Breast epithelium (tissue), 3 donors: Measurements from ENCODE around the gene PTPRF.

ENCODE experiments used
- POLR2A ChIP-seq: fragments of 450-650 bp; IDR thresholded peaks from one replicate; pipeline ENCODE4 v1.6.1; 2016; ENCODE audit warnings: antibody characterized with exemption, mild to moderate bottlenecking, moderate library complexity
- POLR2AphosphoS5 ChIP-seq, 3 donors: sonication (generic); formaldehyde crosslinking; IDR thresholded peaks; one replicate each; pipeline ENCODE4 v1.6.1; 2017; ENCODE audit warnings: antibody characterized with exemption in 3 of 3
- TF ChIP-seq, protein P1 (sequence below), 3 donors: fragments of 450-650 bp; IDR thresholded peaks; one replicate each; pipeline ENCODE4 v1.5.1; 2016 to 2017; ENCODE audit warnings: antibody characterized with exemption in 3 of 3, mild to moderate bottlenecking in 3 of 3, moderate library complexity in 3 of 3

DNA sequence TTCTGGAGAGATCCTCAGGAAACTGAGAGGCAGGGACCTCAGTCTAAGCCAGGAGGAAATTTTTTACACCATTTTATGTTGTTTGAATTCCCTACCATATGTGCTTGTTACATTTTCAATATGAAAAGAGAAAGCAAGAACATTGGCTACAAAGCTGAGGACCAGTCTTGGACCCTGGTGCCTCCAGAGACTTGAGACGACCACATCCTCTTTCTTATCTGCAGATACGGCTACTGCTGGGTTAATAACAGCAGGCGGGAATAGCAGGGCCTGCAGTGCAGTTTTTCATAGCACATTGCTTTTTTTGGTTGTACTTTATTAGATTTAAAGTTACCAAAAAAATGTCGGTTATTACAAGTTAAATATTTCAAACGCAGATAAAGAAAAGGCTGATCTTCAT is 123.2 kb downstream of the PTPRF start:
- TF ChIP-seq, protein P1, sequence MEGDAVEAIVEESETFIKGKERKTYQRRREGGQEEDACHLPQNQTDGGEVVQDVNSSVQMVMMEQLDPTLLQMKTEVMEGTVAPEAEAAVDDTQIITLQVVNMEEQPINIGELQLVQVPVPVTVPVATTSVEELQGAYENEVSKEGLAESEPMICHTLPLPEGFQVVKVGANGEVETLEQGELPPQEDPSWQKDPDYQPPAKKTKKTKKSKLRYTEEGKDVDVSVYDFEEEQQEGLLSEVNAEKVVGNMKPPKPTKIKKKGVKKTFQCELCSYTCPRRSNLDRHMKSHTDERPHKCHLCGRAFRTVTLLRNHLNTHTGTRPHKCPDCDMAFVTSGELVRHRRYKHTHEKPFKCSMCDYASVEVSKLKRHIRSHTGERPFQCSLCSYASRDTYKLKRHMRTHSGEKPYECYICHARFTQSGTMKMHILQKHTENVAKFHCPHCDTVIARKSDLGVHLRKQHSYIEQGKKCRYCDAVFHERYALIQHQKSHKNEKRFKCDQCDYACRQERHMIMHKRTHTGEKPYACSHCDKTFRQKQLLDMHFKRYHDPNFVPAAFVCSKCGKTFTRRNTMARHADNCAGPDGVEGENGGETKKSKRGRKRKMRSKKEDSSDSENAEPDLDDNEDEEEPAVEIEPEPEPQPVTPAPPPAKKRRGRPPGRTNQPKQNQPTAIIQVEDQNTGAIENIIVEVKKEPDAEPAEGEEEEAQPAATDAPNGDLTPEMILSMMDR (IDR thresholded peaks at IDR 0.05): no peak
- TF ChIP-seq POLR2A: no peak
- TF ChIP-seq POLR2AphosphoS5 (IDR thresholded peaks at IDR 0.05): no peak
